NOMO-1 treated with dmso at 0.1 percent for 144 hours (cell line): ENCODE results near the gene FFAR4.

Experiments
- DNase-seq: peaks from one replicate; lab custom pipeline; 2025; ENCODE audit not compliant: unreplicated experiment; lab: John Stamatoyannopoulos, UW

Gene FFAR4

GRCh38 chr10:93599335-93599734 is 32.9 kb downstream of the FFAR4 start:
- DNase-seq: no peak

- no peak for DNase-seq
Measured at GRCh38 chr10:93599778-93600177, 33.3 kb downstream of the FFAR4 start.

- DNase-seq: no peak
Measured at GRCh38 chr10:93600446-93601145, 34.1 kb downstream of the FFAR4 start.

GRCh38 chr10:93601146-93601773 is 34.8 kb downstream of the FFAR4 start, which contains the start of gene RBP4:
Gene RBP4 (minus strand): TSS chr10:93601235. CDS start chr10:93601028, 207 bp downstream.
- DNase-seq: no peak

GRCh38 chr10:93601774-93602162 is 35.3 kb downstream of the FFAR4 start:
- DNase-seq: no peak

GRCh38 chr10:93603023-93603422 is 36.6 kb downstream of the FFAR4 start:
- DNase-seq: no peak

GRCh38 chr10:93604146-93604545 is 37.7 kb downstream of the FFAR4 start:
- DNase-seq: no peak

GRCh38 chr10:93608421-93608820 is 42.0 kb downstream of the FFAR4 start:
- no peak for DNase-seq

GRCh38 chr10:93612311-93612710 is 45.8 kb downstream of the FFAR4 start, which contains the start of gene PDE6C:
Gene PDE6C (plus strand): TSS chr10:93612537. CDS start chr10:93612726, 189 bp downstream.
- no peak for DNase-seq

GRCh38 chr10:93613126-93613525 is 46.7 kb downstream of the FFAR4 start:
- no peak for DNase-seq

GRCh38 chr10:93614101-93614825 is 47.8 kb downstream of the FFAR4 start:
- DNase-seq: no peak

- DNase-seq: peak; percentile 40
Measured at GRCh38 chr10:93615576-93616235, 49.2 kb downstream of the FFAR4 start.

- no peak for DNase-seq
Measured at GRCh38 chr10:93620925-93621324, 54.5 kb downstream of the FFAR4 start.

- no peak for DNase-seq
Measured at GRCh38 chr10:93622942-93623341, 56.5 kb downstream of the FFAR4 start.

- DNase-seq: no peak
Measured at GRCh38 chr10:93628858-93629257, 62.4 kb downstream of the FFAR4 start.

GRCh38 chr10:93629647-93630305 is 63.3 kb downstream of the FFAR4 start:
- DNase-seq: no peak

GRCh38 chr10:93630625-93631557 is 64.4 kb downstream of the FFAR4 start:
- DNase-seq: no peak
